Keratinocyte (primary cell): Measurements from ENCODE around the gene ZBTB17. TPM values are rescaled to one million over a fixed set of nuclear protein-coding genes. Genes with fewer than 3 reads are reported as not detected.

Experiments used
- DNase-seq: peaks from one replicate; pipeline ENCODE4 v3.0.0-alpha.2; 2011; ENCODE audit warnings: low read depth, missing footprints, low spot score
- FAIRE-seq: peaks from 2 replicates; lab custom pipeline; 2011; peaks lifted over from hg19 to GRCh38; lab: Jason Lieb, UNC
- H2AFZ ChIP-seq: 2 replicates; pipeline ENCODE4 v1.6.0; 2012; ENCODE audit warnings: low read length, control low read depth, inconsistent platforms; ENCODE audit not compliant: control insufficient read depth
- H3K27ac ChIP-seq: 2 replicates; pipeline ENCODE4 v1.5.1; 2011; ENCODE audit warnings: low read length; ENCODE audit not compliant: control insufficient read depth, insufficient read depth
- H3K27me3 ChIP-seq: 3 replicates; pipeline ENCODE4 v1.6.0; 2011; ENCODE audit warnings: low read length; ENCODE audit not compliant: control insufficient read depth, insufficient read depth; ENCODE audit errors: extremely low read depth
- H3K36me3 ChIP-seq, 2 experiments: 2 replicates in 1 of 2; 3 replicates in 1 of 2; pipeline ENCODE4 v1.5.1; 2011; ENCODE audit warnings: low read length in 2 of 2, mild to moderate bottlenecking in 1 of 2; ENCODE audit not compliant: control insufficient read depth in 2 of 2, insufficient read depth in 2 of 2; ENCODE audit errors: extremely low read depth in 1 of 2
- H3K4me1 ChIP-seq: 3 replicates; pipeline ENCODE4 v1.5.1; 2011; ENCODE audit warnings: low read length; ENCODE audit not compliant: control insufficient read depth, insufficient read depth; ENCODE audit errors: extremely low read depth
- H3K4me2 ChIP-seq: 3 replicates; pipeline ENCODE4 v1.6.0; 2011; ENCODE audit warnings: low read depth, low read length; ENCODE audit not compliant: control insufficient read depth, insufficient read depth; ENCODE audit errors: extremely low read depth
- H3K4me3 ChIP-seq, 3 experiments: fragments of 200-600 bp in 1 of 3; sonication (generic) in 1 of 3; 2 replicates in 2 of 3; 3 replicates in 1 of 3; pipeline ENCODE4 v1.5.1; 2011 to 2016; ENCODE audit warnings: low read length in 3 of 3, mild to moderate bottlenecking in 3 of 3, control low read depth in 2 of 3, inconsistent platforms in 1 of 3, low read depth in 1 of 3, mixed read lengths in 1 of 3, mixed run types in 1 of 3, moderate library complexity in 1 of 3; ENCODE audit not compliant: control insufficient read depth in 2 of 3, insufficient read depth in 2 of 3; ENCODE audit errors: extremely low read depth in 1 of 3
- H3K79me2 ChIP-seq: 2 replicates; pipeline ENCODE4 v1.6.0; 2012; ENCODE audit warnings: low read length; ENCODE audit not compliant: control insufficient read depth, insufficient read depth
- H3K9ac ChIP-seq: 3 replicates; pipeline ENCODE4 v1.6.0; 2011; ENCODE audit warnings: low read length; ENCODE audit not compliant: control insufficient read depth, insufficient read depth; ENCODE audit errors: extremely low read depth
- H3K9me1 ChIP-seq: 3 replicates; pipeline ENCODE4 v1.6.0; 2011; ENCODE audit warnings: low read length; ENCODE audit not compliant: control insufficient read depth, insufficient read depth; ENCODE audit errors: extremely low read depth
- H3K9me3 ChIP-seq: 2 replicates; pipeline ENCODE4 v1.5.1; 2012; ENCODE audit warnings: low read depth, low read length; ENCODE audit not compliant: control insufficient read depth
- H4K20me1 ChIP-seq: 3 replicates; pipeline ENCODE4 v1.6.0; 2011; ENCODE audit warnings: low read length; ENCODE audit not compliant: control insufficient read depth, insufficient read depth; ENCODE audit errors: extremely low read depth
- EZH2 ChIP-seq: IDR thresholded peaks from one replicate; pipeline ENCODE4 v1.6.1; 2012; ENCODE audit warnings: inconsistent platforms, mild to moderate bottlenecking, low read length, moderate library complexity
- dilution Hi-C: fragments of 300-500 bp; cut with MboI; formaldehyde crosslinking; loops from one replicate; pipeline ENCODE4 v1.7.0; 2020; ENCODE audit warnings: low sequenced_read_pairs; ENCODE audit not compliant: extremely low pct_ligation_motif_present
- polyA plus RNA-seq, 5 experiments: library from polyadenylated mRNA; depleted of rRNA in 3 of 5; stranded (reverse) in 3 of 5; stranded (forward) in 1 of 5; unstranded in 1 of 5; fragments of >200 nt; gene quantifications; 1 replicate in 1 of 5; 2 replicates in 3 of 5; 3 replicates in 1 of 5; pipeline versions ENCODE4 v1.2.1 to v1.2.3, GENCODE V29; 2011 to 2012; ENCODE audit warnings: missing spikeins in 2 of 5, low read depth in 1 of 5, low replicate concordance in 1 of 5
- TF ChIP-seq, protein P1 (sequence below), 3 experiments: IDR thresholded peaks in 1 of 3; conservative IDR thresholded peaks in 1 of 3; optimal IDR thresholded peaks in 1 of 3; 2 replicates in 2 of 3; 3 replicates in 1 of 3; pipeline versions ENCODE3 to v1.5.1; 2011; ENCODE audit warnings: low read length in 3 of 3, mild to moderate bottlenecking in 3 of 3, moderate library complexity in 2 of 3, control low read depth in 1 of 3, inconsistent platforms in 1 of 3; ENCODE audit not compliant: insufficient read depth in 2 of 3; ENCODE audit errors: extremely low read depth in 1 of 3

The ZBTB17 gene
- polyA plus RNA-seq, 1 donor (not counting 4 experiments of a cell fraction or from before 2014, with no cell fraction given), result 18.4 TPM

DNA sequence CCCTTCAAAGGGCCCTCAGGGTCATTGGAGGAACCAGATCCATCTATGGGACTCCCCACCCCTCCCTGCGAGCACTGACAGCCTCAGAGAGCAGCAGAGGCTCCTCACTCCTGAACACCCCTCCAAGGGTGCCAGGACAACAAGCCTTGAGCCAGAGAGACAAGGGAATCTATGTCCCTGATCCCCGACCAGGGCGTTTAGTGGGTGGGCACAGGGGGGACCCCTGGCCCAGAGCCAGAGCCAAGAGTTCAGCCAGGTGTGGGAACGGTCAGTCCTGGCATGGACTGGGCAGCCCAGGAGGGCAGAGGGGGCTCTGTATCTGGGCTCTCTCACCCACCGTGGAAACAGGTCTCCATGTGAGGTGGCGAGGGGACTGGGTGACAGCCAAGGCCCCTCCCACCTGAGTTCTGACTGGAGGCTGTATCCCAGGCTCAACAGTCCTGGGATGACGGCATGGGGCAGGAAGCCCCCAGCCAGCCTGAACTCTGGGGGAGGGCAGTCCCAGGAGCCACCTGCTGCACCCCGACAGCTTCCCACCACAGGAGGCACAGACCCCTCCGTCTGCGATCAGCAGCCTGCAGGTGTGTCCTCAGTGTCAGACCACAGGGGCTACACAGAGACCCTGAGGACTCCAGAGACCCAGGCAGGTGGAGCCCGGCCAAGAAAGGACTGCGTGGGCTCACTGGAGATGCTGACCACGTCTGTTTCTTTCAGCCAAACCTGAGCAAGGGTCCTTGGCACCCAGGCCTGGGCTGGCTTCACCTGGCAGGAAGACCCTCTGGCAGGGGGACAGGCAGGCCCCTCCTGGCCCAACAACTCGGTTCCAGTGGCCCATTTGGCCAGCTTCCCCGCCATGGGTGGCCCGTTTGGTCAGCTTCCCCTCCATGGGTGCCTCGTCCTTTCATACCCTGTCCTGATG lies 16.9 kb upstream of the ZBTB17 start:
- FAIRE-seq (no peak), DNase-seq (no peak)
- no peaks in the 10 kb centered on the region for H3K9me1 ChIP-seq
- H3K4me3 ChIP-seq, result no peak overlapping the region
- no peaks in the 10 kb centered on the region for H3K79me2 ChIP-seq
- no peak overlapping the region for H2AFZ ChIP-seq
- no peak for TF ChIP-seq EZH2
- TF ChIP-seq, protein P1, sequence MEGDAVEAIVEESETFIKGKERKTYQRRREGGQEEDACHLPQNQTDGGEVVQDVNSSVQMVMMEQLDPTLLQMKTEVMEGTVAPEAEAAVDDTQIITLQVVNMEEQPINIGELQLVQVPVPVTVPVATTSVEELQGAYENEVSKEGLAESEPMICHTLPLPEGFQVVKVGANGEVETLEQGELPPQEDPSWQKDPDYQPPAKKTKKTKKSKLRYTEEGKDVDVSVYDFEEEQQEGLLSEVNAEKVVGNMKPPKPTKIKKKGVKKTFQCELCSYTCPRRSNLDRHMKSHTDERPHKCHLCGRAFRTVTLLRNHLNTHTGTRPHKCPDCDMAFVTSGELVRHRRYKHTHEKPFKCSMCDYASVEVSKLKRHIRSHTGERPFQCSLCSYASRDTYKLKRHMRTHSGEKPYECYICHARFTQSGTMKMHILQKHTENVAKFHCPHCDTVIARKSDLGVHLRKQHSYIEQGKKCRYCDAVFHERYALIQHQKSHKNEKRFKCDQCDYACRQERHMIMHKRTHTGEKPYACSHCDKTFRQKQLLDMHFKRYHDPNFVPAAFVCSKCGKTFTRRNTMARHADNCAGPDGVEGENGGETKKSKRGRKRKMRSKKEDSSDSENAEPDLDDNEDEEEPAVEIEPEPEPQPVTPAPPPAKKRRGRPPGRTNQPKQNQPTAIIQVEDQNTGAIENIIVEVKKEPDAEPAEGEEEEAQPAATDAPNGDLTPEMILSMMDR (optimal IDR thresholded peaks at IDR 0.05 in 1 of 3, IDR thresholded peaks at IDR 0.05 in 1 of 3, conservative IDR thresholded peaks at IDR 0.05 in 1 of 3; ENCODE audit: extremely low read depth in 1 of 3, insufficient read depth in 2 of 3, low read length in 3 of 3), result no peak
- no peak overlapping the region for H3K4me2 ChIP-seq
- no peaks in the 10 kb centered on the region for H3K27me3 ChIP-seq
- no peak overlapping the region for H3K27ac ChIP-seq
- no peaks in the 10 kb centered on the region for H3K36me3 ChIP-seq
- H3K9ac ChIP-seq, result no peak overlapping the region
- H3K9me3 ChIP-seq, result no peaks in the 10 kb centered on the region
- no peaks in the 10 kb centered on the region for H3K4me1 ChIP-seq
- dilution Hi-C loops, result no loop called here
- no peaks in the 10 kb centered on the region for H4K20me1 ChIP-seq

DNA sequence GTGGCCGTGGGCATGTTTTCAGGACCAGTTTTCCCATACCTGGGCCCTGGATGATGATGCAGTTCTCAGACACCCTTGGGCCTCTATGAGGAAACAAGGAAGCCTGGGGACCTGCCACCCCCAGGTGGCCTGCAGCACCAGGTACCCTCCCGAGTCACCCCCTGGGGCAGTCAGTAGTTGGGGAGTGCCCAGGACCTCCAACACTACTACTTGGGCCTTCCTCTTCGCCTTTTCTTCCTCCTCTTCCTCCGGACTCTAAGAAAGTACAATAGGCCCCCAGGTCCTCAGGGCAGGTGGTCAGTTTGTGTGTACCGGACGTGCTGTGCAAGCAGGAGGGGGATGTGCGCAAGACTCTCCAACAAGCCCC lies 16.3 kb upstream of the ZBTB17 start:
- no peak for FAIRE-seq
- no peak overlapping the region for H3K4me2 ChIP-seq
- no peaks in the 10 kb centered on the region for H3K36me3 ChIP-seq
- dilution Hi-C loops, result no loop called here
- no peaks in the 10 kb centered on the region for H3K27me3 ChIP-seq
- H2AFZ ChIP-seq, result no peak overlapping the region
- H3K9me3 ChIP-seq, result no peaks in the 10 kb centered on the region
- no peaks in the 10 kb centered on the region for H4K20me1 ChIP-seq
- H3K27ac ChIP-seq, result no peak overlapping the region
- no peak for DNase-seq
- H3K9ac ChIP-seq, result no peak overlapping the region
- no peaks in the 10 kb centered on the region for H3K4me1 ChIP-seq
- no peak for TF ChIP-seq EZH2
- TF ChIP-seq, protein P1 (optimal IDR thresholded peaks at IDR 0.05 in 1 of 3, IDR thresholded peaks at IDR 0.05 in 1 of 3, conservative IDR thresholded peaks at IDR 0.05 in 1 of 3; ENCODE audit: extremely low read depth in 1 of 3, insufficient read depth in 2 of 3, low read length in 3 of 3), result no peak
- no peaks in the 10 kb centered on the region for H3K79me2 ChIP-seq
- H3K9me1 ChIP-seq, result no peaks in the 10 kb centered on the region
- no peak overlapping the region for H3K4me3 ChIP-seq
